SU-DHL-6 (cell line): ENCODE measurements around the gene BBLN.

ENCODE experiments used
- EZH2phosphoT487 ChIP-seq: fragments of 200-600 bp; sonication (generic), shearing (Covaris generic); conservative IDR thresholded peaks from 2 replicates; pipeline ENCODE4 v1.6.1; 2018; ENCODE audit warnings: mild to moderate bottlenecking, antibody characterized with exemption, low read length, moderate library complexity, mixed read lengths
- TF ChIP-seq, protein P1 (sequence below): fragments of 200-600 bp; sonication (generic); IDR thresholded peaks from one replicate; pipeline ENCODE4 v1.5.1; 2017; ENCODE audit warnings: antibody characterized with exemption, mild to moderate bottlenecking, low read length, moderate library complexity; ENCODE audit not compliant: insufficient read depth, poor library complexity, severe bottlenecking

DNA sequence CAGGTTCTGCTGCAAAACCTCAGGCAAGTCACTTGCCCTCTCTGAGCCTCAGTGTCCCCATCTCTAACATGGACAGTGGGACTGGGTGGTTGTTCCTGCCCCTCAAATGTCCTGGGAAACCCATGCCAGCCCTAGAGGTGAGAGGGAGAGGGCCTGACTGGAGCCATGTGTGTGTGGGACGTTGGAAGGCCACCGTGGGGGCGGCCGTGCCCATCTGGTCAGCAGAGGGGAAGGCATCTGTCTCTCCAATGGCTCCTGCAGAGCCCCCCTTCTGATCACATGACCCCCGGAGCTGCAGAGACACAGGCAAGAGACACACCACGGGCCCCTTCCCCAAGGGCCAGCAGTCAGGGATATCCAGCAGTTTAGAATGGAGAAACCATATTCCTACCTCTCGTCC, 44.8 kb downstream of the BBLN start:
- TF ChIP-seq, protein P1, sequence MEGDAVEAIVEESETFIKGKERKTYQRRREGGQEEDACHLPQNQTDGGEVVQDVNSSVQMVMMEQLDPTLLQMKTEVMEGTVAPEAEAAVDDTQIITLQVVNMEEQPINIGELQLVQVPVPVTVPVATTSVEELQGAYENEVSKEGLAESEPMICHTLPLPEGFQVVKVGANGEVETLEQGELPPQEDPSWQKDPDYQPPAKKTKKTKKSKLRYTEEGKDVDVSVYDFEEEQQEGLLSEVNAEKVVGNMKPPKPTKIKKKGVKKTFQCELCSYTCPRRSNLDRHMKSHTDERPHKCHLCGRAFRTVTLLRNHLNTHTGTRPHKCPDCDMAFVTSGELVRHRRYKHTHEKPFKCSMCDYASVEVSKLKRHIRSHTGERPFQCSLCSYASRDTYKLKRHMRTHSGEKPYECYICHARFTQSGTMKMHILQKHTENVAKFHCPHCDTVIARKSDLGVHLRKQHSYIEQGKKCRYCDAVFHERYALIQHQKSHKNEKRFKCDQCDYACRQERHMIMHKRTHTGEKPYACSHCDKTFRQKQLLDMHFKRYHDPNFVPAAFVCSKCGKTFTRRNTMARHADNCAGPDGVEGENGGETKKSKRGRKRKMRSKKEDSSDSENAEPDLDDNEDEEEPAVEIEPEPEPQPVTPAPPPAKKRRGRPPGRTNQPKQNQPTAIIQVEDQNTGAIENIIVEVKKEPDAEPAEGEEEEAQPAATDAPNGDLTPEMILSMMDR: no peak
- no peak for TF ChIP-seq EZH2phosphoT487
